HT1080 (cell line): Measurements from ENCODE around the gene CPNE7. TPM values are rescaled to one million over a fixed set of nuclear protein-coding genes. Genes with fewer than 3 reads are reported as not detected.

Experiments
- DNase-seq: peaks from one replicate; pipeline ENCODE4 v3.0.0-alpha.2; 2015; ENCODE audit warnings: low read depth
- polyA plus RNA-seq, 2 experiments: library from polyadenylated mRNA; depleted of rRNA; stranded (reverse); fragments of >200 nt; gene quantifications; 2 replicates each; pipeline ENCODE4 v1.2.3, GENCODE V29; 2015
- total RNA-seq: library from RNA; depleted of rRNA; stranded (reverse); fragments of >200 nt; shearing (Covaris generic); gene quantifications from 2 replicates; pipeline ENCODE4 v1.2.3, GENCODE V29; 2014; rRNA removed

The CPNE7 gene
- total RNA-seq = 0.87 TPM in 1 of 2 replicates, not detected in the other
- polyA plus RNA-seq (2015; cell fraction: cytosol; rRNA removed) = 1.1 and 1.6 TPM in 2 replicates
- 36.0 and 36.8 TPM in 2 replicates for polyA plus RNA-seq (2015; cell fraction: nucleus; rRNA removed)

- DNase-seq = no peak
Measured at GRCh38 chr16:89575247-89576152, at the start of gene CPNE7. TSS of gene CPNE7 (plus strand) at chr16:89575758. CDS start at chr16:89575898, 140 bp downstream.

GRCh38 chr16:89529097-89529496, 46.5 kb upstream of the CPNE7 start:
- DNase-seq = no peak

DNA sequence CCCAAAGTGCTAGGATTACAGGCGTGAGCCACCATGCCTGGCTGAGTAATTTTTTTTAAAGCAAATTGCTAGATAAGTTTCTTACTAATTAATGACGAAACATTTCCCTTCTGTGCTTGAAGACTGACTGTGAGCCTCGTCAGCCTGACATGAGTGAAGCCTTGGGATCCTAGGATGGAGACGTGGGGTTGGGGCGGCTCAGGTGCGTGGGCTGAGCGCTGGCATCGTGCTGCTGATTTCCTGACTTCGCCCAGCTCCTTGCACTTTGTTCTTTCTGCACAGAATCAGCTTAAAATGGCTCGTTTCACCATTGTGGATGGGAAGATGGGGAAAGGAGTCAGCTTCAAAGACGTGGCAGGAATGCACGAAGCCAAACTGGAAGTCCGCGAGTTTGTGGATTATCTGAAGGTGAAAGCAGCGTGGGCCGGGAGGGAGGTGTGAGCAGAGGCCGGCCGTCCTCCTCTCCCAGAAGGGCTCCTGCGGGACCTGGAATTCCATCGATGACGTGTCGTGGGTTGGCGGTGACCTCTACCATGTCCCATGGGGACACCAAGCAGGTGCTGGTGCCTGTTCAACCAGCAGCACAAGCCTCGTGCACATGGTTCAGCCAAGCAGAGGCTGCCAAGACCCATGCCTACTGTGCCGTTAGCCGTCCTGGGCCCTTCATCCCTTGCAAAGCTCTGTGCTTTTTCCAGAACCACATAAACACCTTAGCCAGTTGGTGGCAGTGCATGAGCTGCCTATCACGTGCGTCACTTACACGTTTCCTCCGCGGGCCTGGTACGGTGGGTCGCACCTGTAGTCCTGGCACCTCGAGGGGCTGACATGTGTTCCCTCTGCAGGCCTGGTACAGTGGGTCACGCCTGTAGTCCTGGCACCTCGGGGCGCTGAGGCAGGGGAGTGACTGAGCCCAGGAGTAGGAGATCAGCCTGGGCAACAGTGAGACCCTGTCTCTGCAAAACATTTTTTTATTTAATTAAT, 44.9 kb upstream of the CPNE7 start:
- no peak for DNase-seq

- no peak for DNase-seq
Measured at GRCh38 chr16:89531821-89532526, 43.6 kb upstream of the CPNE7 start.

- no peak for DNase-seq
Measured at GRCh38 chr16:89534252-89534756, 41.3 kb upstream of the CPNE7 start.

DNA sequence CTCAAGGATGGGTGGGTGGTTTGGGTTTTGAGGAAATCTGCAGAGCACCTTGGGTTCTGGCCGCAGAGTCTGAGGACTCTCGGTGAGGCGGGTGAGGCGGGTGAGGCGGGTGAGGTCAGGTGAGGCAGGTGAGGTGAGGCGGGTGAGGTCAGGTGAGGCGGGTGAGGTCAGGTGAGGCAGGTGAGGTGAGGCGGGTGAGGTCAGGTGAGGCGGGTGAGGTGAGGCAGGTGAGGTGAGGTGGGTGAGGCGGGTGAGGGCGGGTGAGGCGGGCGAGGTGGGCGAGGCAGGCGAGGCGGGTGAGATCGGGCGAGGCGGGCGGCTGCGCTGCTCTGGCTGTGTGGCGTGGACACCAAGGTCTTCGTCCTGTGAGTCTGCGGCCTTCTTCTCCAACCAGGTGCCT, 39.2 kb upstream of the CPNE7 start:
- DNase-seq = no peak

DNA sequence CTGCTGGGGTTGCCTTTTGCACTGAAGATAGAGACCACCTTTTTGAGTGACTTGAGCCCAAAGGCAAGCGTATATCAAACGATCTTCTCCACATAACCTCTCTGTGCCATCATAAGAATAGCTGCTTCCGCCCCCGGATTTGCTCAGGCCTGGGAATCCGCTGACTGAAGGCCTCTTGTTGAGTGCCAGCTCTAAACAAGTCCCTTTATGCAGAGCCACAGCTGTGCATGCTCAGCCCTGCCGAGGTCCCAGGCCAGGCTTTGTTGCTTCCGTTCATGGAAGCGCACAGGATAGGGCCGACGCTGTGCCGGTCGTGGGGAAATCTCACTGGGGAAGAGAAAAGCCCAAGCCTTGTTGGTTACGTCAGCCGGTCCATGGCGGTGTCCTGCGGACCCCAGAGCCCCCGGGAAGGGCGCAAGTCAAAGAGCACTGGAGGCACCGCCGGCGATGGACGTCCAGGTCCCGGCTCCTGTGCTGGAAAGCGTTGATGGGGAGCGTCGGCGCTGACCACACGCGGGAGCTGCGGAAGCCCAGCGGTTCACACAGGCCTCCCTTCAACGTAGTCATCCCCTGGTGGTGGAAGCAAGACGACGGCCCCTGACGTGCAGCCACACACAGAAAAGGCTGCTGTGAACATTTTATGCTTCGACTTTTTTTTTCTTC, 38.5 kb upstream of the CPNE7 start:
- no peak for DNase-seq

DNA sequence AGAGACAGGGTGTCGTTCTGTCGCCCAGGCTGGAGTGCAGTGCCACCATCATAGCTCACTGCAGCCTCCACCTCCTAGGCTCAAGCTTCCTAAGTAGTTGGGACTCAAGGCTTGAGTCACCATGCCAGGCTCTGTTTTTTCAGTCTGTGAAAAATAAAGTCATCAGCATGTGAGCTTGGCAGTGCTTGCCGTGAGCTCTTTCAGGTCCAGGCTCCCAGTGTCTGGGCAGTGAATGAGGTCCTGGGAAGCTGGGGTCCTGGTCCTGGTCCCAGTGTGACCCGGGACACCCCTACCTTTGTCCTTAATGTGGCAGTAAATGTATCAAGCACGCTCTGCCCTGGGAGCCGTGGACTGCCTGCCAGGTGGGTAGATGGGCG, 38.0 kb upstream of the CPNE7 start:
- DNase-seq = no peak

DNA sequence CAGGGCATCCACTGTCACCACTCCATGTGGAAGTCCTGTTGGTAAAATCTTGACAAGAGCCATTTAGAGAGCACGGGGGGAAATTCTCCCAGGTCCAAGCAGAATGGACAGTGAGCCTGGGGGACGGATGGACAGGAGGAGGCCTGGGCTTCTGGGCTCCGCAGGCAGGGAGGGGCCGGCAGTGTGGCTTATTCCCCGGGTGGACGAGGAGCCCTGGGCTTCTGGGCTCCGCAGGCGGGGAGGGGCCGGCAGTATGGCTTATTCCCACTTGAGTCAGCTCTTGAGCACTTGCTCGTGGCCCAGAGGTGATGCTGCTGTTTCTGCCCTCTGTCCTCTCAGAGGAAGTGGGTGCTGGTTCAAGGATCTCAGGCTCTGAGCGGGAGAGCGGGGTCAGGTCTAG, 37.3 kb upstream of the CPNE7 start:
- no peak for DNase-seq

GRCh38 chr16:89540557-89540956, 35.0 kb upstream of the CPNE7 start:
- DNase-seq = no peak

- no peak for DNase-seq
Measured at GRCh38 chr16:89541792-89542191, 33.8 kb upstream of the CPNE7 start.

DNA sequence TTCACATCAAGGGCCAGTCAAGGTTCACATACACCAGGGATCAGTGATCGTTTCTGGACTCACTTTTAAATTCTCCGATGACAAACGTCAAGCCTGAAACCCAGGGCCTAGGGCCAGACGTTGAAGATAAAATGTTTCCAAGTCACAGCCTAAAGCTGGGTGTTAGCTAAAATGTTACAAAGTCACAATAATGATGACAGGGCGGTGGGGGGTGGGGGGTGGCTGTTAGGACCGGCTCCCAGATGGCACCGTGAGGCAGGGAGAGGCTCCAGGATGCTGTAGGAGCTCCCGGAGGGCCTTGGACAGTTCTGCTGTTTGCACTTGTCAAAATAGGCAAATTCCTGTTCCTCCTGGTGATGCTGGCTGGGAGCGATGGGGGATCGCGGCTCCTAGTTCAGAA, 31.4 kb upstream of the CPNE7 start:
- DNase-seq = no peak

GRCh38 chr16:89544713-89545043, 30.9 kb upstream of the CPNE7 start:
- DNase-seq = no peak

GRCh38 chr16:89545044-89545830, 30.3 kb upstream of the CPNE7 start:
- no peak for DNase-seq

DNA sequence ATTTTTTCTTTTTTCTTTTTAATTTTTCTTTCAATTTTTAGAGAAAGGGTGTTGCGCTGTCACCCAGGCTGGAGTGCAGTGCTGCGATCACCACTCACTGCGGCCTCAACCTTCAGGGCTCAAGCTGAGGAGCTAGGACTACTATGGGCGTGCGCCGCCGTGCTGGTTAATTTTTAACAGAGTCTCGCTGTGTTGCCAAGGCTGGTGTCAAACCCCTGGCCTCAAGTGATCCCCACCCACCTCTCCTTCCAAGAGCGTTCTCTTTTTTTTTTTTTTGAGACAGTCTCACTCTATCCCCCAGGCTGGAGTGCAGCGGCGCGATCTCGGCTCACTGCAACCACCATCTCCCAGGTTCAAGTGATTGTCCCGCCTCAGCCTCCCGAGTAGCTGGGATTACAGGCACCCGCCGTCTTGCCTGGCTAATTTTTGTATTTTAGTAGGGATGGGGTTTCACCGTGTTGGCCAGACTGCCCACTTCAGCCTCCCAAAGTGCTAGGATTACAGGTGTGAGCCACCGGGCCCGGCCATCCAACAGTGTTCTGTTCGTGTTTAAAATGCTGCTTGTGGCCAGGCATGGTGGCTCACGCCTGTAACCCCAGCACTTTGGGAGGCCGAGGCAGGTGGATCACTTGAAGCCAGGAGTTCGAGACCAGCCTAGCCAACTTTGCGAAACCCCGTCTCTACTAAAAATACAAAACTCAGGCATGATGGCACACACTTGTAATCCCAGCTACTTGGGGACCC, 29.6 kb upstream of the CPNE7 start:
- no peak for DNase-seq

DNA sequence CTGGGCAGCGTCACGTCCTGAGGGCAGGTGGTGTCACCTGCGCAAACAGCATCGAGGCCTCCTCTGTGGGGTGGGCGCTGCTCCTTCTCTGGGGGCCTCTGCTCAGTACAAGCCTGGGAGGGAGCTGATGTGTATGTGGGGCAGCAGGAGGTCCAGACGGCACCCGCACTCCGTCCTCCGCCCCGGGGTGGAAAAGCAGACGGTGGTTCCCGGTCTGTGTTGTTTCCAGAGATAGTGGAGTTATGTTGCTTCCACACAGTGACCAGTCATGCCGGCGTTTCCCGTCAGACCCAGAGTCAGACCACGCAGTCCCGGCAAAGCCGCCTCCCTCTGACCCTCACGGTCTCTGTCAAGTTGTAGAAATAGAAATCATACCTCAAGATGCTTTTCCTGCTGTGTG, 28.8 kb upstream of the CPNE7 start:
- DNase-seq = no peak

- DNase-seq = no peak
Measured at GRCh38 chr16:89547291-89547690, 28.3 kb upstream of the CPNE7 start.

- no peak for DNase-seq
Measured at GRCh38 chr16:89547860-89548259, 27.7 kb upstream of the CPNE7 start.
